Epithelial cell of esophagus (primary cell): ENCODE data around the gene DIAPH3.

Experiments used
- DNase-seq: peaks from one replicate; pipeline ENCODE4 v3.0.0; 2010; ENCODE audit warnings: low read depth
- H3K4me3 ChIP-seq: 2 replicates; pipeline ENCODE4 v1.5.1; 2011; ENCODE audit warnings: mild to moderate bottlenecking, low read length, control low read depth
- TF ChIP-seq, protein P1 (sequence below): IDR thresholded peaks from 2 replicates; pipeline ENCODE4 v1.5.1; 2011; ENCODE audit warnings: low read depth, mild to moderate bottlenecking, low read length, control low read depth, inconsistent platforms; ENCODE audit not compliant: insufficient read depth; ENCODE audit errors: missing control alignments

The DIAPH3 gene

DNA sequence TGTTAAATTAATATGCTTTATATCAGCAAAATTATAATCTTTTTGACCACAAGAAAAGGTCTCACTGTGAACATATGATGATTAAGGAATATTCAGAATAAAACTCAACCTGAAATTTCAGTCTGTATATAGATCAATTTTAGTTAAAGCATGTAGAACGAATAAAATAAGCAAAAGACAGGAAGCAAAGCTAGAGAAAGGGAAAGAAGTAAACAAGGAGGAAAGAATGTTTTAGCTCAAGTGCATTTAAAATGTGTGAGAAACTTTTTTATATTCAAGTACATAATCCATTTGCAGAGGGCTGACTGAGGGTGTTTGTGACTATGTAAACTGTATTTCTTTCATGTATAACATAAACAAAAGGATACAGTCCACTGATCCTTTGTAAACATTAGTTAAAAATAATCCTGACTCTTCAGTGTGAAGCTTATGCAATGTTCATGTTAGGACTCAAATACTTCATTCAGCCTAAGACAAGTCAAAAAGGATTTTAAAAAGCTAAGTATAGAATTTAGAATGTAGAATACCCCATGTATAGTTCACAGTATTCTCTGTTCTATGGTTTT is 472.1 kb downstream of the DIAPH3 start:
- TF ChIP-seq, protein P1, sequence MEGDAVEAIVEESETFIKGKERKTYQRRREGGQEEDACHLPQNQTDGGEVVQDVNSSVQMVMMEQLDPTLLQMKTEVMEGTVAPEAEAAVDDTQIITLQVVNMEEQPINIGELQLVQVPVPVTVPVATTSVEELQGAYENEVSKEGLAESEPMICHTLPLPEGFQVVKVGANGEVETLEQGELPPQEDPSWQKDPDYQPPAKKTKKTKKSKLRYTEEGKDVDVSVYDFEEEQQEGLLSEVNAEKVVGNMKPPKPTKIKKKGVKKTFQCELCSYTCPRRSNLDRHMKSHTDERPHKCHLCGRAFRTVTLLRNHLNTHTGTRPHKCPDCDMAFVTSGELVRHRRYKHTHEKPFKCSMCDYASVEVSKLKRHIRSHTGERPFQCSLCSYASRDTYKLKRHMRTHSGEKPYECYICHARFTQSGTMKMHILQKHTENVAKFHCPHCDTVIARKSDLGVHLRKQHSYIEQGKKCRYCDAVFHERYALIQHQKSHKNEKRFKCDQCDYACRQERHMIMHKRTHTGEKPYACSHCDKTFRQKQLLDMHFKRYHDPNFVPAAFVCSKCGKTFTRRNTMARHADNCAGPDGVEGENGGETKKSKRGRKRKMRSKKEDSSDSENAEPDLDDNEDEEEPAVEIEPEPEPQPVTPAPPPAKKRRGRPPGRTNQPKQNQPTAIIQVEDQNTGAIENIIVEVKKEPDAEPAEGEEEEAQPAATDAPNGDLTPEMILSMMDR = no peak
- no peak overlapping the region for H3K4me3 ChIP-seq
- DNase-seq = no peak

DNA sequence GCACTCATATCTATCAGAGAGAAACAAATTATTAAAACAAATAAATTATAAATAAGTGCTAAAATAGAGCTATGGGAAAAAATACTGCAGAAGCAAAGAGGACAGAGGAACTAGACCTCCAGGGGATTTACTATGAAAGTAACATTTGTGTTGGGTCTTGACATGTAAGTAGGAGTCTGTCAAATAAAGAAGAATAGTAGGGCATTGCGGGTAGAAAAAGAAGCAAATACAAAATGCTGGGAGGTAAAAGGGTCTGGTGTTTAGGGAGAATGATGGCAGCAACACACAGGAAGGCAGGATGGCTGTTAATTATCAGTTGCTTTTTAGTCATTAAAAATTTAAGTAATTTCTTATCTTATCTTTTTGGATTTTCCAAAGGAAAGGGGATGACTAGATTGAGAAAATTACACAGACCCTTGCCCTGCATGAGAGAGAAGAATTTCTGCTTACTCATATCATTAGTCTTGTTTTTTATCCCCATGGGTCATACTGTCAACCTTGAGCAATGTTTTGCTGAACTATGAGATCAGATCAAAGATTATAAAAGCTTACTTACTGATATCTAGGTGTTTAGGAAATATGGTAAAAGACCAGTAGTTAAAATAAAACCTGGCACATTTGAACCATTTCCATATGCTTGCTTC is 472.7 kb downstream of the DIAPH3 start:
- no peak for DNase-seq
- TF ChIP-seq, protein P1 = no peak
- H3K4me3 ChIP-seq = no peak overlapping the region

DNA sequence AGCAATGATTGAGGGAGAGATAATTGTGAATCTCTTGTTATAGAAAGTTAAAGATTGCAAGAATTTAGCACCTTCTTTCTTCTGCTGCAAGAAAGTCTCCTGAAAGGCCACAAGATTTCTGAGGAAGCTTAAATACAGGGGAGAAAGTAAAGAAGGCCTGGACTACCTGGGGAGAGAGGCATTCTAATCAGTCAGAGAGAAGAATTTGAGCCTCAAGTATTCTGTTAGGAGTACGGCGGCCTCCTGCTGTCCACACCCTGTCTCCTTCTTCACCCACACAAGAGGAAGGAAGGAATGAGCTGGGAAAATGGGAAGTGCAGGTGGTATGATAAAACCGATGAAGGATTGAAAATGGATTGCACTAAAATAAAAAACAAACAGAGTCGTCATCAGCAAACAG is 474.7 kb downstream of the DIAPH3 start:
- DNase-seq = no peak
- TF ChIP-seq, protein P1 = no peak
- H3K4me3 ChIP-seq = no peak overlapping the region

DNA sequence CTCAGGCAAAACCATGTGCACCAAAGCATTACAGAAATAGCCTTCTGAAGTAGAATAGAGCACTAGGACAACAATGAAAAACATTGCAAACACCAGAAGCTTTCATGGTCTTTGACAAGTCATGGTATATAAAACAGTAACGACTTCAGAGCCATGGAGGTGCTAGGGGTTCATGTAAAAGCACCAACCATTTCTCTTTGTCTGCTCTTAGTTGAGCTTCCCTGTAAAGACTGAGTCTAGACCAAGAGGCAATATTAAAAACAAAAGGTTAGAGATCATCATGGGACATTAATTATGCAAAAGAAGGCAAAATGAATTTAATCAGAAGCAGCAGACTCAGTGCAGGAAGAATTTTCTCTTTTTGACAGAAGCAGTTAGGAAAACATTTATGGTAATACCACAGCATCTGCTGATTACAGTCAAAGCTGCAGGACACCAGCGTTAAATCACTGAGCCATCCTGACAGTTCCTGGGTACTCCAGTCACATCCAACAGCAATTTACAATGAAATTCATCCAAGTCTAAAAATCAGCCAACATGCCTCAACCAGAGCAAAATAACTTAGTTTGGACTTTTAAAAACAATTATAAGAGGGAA is 476.8 kb downstream of the DIAPH3 start:
- no peak overlapping the region for H3K4me3 ChIP-seq
- TF ChIP-seq, protein P1 = no peak
- DNase-seq = no peak

DNA sequence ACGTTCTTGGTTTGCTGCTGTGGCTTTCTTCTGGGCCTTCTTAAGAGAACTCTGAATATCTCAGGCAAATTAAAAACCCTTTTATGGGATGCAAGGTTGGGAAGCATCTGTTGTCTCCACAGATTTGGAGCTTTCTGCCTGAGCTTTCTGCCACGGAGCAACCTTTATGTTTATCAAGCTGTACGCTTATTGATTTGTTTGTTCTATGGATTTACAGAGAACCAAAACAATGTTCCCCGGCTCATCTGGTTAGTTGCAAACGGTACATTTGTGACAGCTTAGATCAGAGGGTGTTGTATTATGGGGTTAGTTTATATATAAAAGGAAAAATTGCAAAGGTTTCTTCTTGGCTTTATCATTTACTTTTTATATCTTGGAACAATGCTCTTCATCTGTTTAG is 479.6 kb downstream of the DIAPH3 start:
- DNase-seq = no peak
- no peak overlapping the region for H3K4me3 ChIP-seq
- TF ChIP-seq, protein P1 = no peak

DNA sequence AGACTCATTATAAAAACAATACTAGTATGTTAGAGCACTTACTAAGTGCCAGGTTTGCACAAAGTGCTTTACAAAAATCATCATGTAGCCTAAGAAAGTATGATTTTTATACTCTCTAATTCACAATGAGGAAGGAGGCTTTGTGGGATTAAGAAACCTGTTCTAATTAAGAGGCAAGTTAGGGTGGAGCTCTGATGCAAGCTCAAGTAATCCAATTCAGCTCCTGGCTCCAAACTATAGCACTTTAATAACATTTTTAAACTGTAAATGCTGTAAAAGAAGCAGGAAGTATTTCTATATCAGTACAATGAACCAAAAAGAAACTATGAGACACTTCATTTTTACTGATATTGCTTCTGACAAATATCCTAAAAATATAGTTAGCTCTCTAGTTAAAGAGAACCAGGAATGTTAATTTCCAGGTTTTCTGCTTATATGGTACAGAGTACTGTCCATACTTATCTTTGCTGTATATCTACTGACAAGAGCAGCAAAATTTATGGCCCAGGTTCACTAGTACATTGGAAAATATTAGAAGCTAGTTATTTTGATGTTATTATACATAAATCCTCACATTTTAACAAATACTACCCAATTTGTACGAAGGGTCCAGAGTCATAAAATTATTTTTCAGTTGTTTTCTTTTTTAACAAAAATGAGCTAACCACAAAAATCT is 482.0 kb downstream of the DIAPH3 start:
- H3K4me3 ChIP-seq = no peak overlapping the region
- TF ChIP-seq, protein P1 = no peak
- no peak for DNase-seq
